Fibroblast of lung (primary cell): ENCODE data around the gene COX7A2. TPM values are rescaled to one million over a fixed set of nuclear protein-coding genes. Genes with fewer than 3 reads are reported as not detected.

Experiments used
- DNase-seq, 2 donors: peaks; one replicate each; pipeline versions ENCODE4 v3.0.0 to v3.0.0-alpha.2; 2010; ENCODE audit warnings: low read depth in 2 of 2
- H2AFZ ChIP-seq: 2 replicates; pipeline ENCODE4 v1.5.1; 2012; ENCODE audit warnings: low read length, control low read depth, inconsistent platforms
- H3K27ac ChIP-seq: 2 replicates; pipeline ENCODE4 v1.5.1; 2011; ENCODE audit warnings: low read length, control low read depth; ENCODE audit not compliant: insufficient read depth
- H3K27me3 ChIP-seq: 2 replicates; pipeline ENCODE4 v1.5.1; 2011; ENCODE audit warnings: mild to moderate bottlenecking, low read length; ENCODE audit not compliant: control insufficient read depth, insufficient read depth
- H3K36me3 ChIP-seq: 2 replicates; pipeline ENCODE4 v1.5.1; 2011; ENCODE audit warnings: low read length; ENCODE audit not compliant: control insufficient read depth, insufficient read depth
- H3K4me1 ChIP-seq: 2 replicates; pipeline ENCODE4 v1.5.1; 2011; ENCODE audit warnings: low read length; ENCODE audit not compliant: control insufficient read depth, insufficient read depth; ENCODE audit errors: extremely low read depth
- H3K4me2 ChIP-seq: 2 replicates; pipeline ENCODE4 v1.5.1; 2011; ENCODE audit warnings: low read length, control low read depth; ENCODE audit not compliant: insufficient read depth; ENCODE audit errors: extremely low read depth
- H3K4me3 ChIP-seq, 4 experiments: fragments of 200-600 bp in 1 of 4; sonication (generic) in 1 of 4; replicated peaks in 1 of 4; 2 replicates each; pipeline ENCODE4 v1.5.1; 2011 to 2016; ENCODE audit warnings: low read length in 4 of 4, low read depth in 3 of 4, mild to moderate bottlenecking in 3 of 4, control low read depth in 2 of 4, inconsistent platforms in 1 of 4, mixed read lengths in 1 of 4; ENCODE audit not compliant: insufficient read depth in 1 of 4; ENCODE audit errors: control extremely low read depth in 1 of 4
- H3K79me2 ChIP-seq: 2 replicates; pipeline ENCODE4 v1.5.1; 2012; ENCODE audit warnings: mild to moderate bottlenecking, low read length, inconsistent platforms; ENCODE audit not compliant: control insufficient read depth, insufficient read depth
- H3K9ac ChIP-seq: 2 replicates; pipeline ENCODE4 v1.5.1; 2011; ENCODE audit warnings: mild to moderate bottlenecking, low read length, control low read depth; ENCODE audit not compliant: insufficient read depth
- H3K9me3 ChIP-seq: 2 replicates; pipeline ENCODE4 v1.5.1; 2012; ENCODE audit warnings: low read depth, low read length; ENCODE audit not compliant: control insufficient read depth, insufficient read depth
- H4K20me1 ChIP-seq: 2 replicates; pipeline ENCODE4 v1.5.1; 2011; ENCODE audit warnings: low read length; ENCODE audit not compliant: control insufficient read depth, insufficient read depth; ENCODE audit errors: extremely low read depth
- CTCF ChIP-seq, 2 donors: IDR thresholded peaks in 1 of 2; conservative IDR thresholded peaks in 1 of 2; 1 replicate in 1 of 2; 2 replicates in 1 of 2; pipeline ENCODE4 v1.5.1; 2011 to 2012; ENCODE audit warnings: low read length in 2 of 2, control low read depth in 1 of 2, inconsistent platforms in 1 of 2, low read depth in 1 of 2, mild to moderate bottlenecking in 1 of 2
- EZH2 ChIP-seq: IDR thresholded peaks from 2 replicates; pipeline ENCODE4 v1.5.1; 2012; ENCODE audit warnings: low read length, control low read depth, mild to moderate bottlenecking; ENCODE audit errors: missing control alignments
- polyA plus RNA-seq, 2 donors: library from polyadenylated mRNA; depleted of rRNA in 1 of 2; stranded (reverse) in 1 of 2; unstranded in 1 of 2; fragments of >200 nt; gene quantifications; 2 replicates each; pipeline ENCODE4 v1.2.1, GENCODE V29; 2011 to 2012; ENCODE audit warnings: missing spikeins in 1 of 2
- total RNA-seq: library from RNA; depleted of rRNA; stranded (reverse); fragments of >200 nt; gene quantifications from 2 replicates; pipeline ENCODE4 v1.2.1, GENCODE V29; 2014

Gene COX7A2
- total and polyA plus RNA-seq, 2 donors (not counting 1 experiment from before 2014, with no cell fraction given): 115 to 159 TPM

- Histone ChIP-seq H3K27ac (no peak overlapping the region), H3K4me1 (no peaks in the 10 kb centered on the region), H3K9me3 (no peaks in the 10 kb centered on the region), H3K4me2 (no peak overlapping the region), H4K20me1 (no peaks in the 10 kb centered on the region), H3K36me3 (no peaks in the 10 kb centered on the region), H3K79me2 (no peaks in the 10 kb centered on the region), H3K9ac (no peak overlapping the region), H3K4me3 (no peak overlapping the region), H3K27me3 (no peaks in the 10 kb centered on the region), H2AFZ (no peak overlapping the region)
- TF ChIP-seq CTCF (conservative IDR thresholded peaks at IDR 0.05 in 1 of 2, IDR thresholded peaks at IDR 0.05 in 1 of 2; ENCODE audit: low read depth in 1 of 2, low read length in 2 of 2) (no peak), EZH2 (no peak)
- no peak for DNase-seq
Measured at GRCh38 chr6:75291331-75291730, 47.7 kb upstream of the COX7A2 start.

DNA sequence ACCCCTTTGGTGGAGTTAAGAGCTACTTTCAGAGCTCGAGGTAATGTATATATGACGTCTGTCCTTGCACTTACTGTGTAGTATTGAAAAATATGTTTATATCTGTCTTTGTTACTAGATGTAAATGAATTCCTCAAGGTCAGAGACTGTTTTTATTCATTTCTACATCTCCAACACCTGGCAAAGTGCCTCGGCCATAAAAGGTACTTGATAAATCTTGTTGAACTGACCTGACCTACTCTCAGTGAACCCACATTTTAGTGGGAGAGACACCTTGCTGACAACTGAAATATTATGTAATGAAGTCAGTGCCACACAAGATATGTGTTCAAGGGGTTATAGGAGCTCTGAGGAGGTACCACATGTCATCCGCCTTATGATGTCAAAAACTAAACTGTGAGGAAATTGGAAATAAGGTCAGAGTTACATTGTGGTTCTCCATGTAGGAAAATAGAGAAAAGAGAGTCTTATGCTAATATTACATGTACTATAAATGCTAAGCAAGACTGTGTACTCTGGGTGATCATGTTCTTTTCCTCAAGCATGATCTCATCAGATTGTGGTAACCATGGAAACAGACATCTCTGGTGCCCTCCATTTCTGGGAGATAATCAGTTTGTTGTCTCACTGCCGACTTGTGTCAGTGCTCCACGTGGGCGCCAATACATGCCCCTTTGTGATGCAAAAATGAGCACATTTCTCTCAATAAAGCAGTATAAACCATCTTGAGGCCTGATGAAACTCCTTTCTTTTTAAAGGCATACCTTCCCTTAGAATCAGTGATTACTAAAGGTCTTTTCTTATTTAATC is 46.7 kb upstream of the COX7A2 start:
- no peaks in the 10 kb centered on the region for H3K4me1 ChIP-seq
- no peak overlapping the region for H3K9ac ChIP-seq
- no peak overlapping the region for H3K4me2 ChIP-seq
- H4K20me1 ChIP-seq: no peaks in the 10 kb centered on the region
- H3K27me3 ChIP-seq: no peaks in the 10 kb centered on the region
- no peak overlapping the region for H3K27ac ChIP-seq
- no peaks in the 10 kb centered on the region for H3K9me3 ChIP-seq
- H3K79me2 ChIP-seq: no peaks in the 10 kb centered on the region
- no peak overlapping the region for H2AFZ ChIP-seq
- TF ChIP-seq CTCF (conservative IDR thresholded peaks at IDR 0.05 in 1 of 2, IDR thresholded peaks at IDR 0.05 in 1 of 2; ENCODE audit: low read depth in 1 of 2, low read length in 2 of 2) (no peak), EZH2 (no peak)
- no peaks in the 10 kb centered on the region for H3K36me3 ChIP-seq
- H3K4me3 ChIP-seq: no peak overlapping the region
- DNase-seq: no peak

DNA sequence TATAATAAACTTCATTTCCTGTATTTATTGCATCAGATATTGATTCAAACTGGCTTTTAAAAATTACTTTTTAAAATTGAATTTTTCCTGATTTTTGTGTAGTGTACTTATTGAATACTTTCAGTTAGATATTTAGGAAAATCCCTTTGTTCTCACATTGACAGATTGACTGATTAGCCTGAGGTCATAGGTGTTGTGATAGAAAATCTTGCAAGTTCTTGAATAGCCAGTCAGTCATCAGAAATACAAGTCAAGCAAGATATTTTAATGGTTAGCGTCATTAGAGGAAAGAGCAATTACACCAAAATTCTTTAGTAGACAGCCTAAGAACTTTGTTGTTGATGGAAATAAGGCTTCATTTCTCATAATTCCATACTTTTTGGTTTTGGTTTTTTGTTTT is 44.4 kb upstream of the COX7A2 start:
- TF ChIP-seq EZH2: no peak
- TF ChIP-seq CTCF (conservative IDR thresholded peaks at IDR 0.05 in 1 of 2, IDR thresholded peaks at IDR 0.05 in 1 of 2; ENCODE audit: low read depth in 1 of 2, low read length in 2 of 2): no peak
- H3K27ac ChIP-seq: no peak overlapping the region
- no peaks in the 10 kb centered on the region for H3K9me3 ChIP-seq
- H3K4me1 ChIP-seq: no peaks in the 10 kb centered on the region
- H2AFZ ChIP-seq: no peak overlapping the region
- no peak overlapping the region for H3K9ac ChIP-seq
- no peak overlapping the region for H3K4me2 ChIP-seq
- H4K20me1 ChIP-seq: no peaks in the 10 kb centered on the region
- peaks cover 17% of the 10 kb centered on the region for H3K79me2 ChIP-seq
- no peaks in the 10 kb centered on the region for H3K27me3 ChIP-seq
- H3K4me3 ChIP-seq: no peak overlapping the region
- DNase-seq: no peak
- H3K36me3 ChIP-seq: no peaks in the 10 kb centered on the region
